Measurements from ENCODE around the gene SLC7A1.

SLC7A1 gene

DNA sequence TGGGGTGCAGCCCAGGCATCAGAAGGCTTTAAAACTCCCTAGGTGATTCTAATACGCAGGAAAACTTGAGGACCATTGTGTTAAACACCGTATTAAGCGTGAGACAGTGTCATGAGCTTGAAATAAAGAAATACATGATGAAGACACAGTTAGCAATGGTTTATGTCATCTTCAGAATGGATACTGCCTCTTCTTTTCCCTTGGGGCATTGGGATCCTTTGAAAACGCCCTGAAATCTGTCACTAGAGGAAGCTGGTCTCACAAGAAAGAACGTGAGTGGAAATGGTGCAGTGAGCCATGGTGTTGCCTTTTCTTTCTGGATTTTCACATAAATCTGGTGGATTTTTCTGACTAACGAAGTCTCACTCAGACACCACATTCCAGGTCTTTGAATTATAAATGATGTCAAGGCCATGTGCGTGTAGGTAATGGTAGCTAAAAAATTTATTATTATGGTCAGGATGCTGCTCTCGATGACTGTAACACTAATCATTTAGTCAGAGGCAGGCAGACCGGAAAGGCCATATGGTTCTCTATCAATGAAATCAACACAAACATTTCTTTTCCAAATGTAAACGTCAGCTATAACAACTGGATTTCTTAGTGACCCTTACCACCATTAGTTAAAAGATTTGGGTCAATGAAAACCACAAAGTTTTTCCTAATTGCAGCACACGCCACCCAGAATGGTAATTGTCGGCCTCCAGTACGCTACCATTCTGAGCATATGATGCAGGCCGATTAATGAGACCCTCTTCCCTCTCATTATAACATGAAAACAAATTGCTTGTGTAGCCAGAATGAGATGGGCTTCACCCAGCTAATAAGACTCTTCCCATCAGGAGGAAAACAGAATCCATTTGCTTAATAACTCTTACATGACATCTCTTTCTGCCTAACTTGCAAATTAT lies 105.6 kb downstream of the SLC7A1 start:
- no peak for DNase-seq
- H3K4me1 Mint-ChIP-seq (ENCODE audit: low read depth in 2 of 2) = no peaks in the 10 kb centered on the region

DNA sequence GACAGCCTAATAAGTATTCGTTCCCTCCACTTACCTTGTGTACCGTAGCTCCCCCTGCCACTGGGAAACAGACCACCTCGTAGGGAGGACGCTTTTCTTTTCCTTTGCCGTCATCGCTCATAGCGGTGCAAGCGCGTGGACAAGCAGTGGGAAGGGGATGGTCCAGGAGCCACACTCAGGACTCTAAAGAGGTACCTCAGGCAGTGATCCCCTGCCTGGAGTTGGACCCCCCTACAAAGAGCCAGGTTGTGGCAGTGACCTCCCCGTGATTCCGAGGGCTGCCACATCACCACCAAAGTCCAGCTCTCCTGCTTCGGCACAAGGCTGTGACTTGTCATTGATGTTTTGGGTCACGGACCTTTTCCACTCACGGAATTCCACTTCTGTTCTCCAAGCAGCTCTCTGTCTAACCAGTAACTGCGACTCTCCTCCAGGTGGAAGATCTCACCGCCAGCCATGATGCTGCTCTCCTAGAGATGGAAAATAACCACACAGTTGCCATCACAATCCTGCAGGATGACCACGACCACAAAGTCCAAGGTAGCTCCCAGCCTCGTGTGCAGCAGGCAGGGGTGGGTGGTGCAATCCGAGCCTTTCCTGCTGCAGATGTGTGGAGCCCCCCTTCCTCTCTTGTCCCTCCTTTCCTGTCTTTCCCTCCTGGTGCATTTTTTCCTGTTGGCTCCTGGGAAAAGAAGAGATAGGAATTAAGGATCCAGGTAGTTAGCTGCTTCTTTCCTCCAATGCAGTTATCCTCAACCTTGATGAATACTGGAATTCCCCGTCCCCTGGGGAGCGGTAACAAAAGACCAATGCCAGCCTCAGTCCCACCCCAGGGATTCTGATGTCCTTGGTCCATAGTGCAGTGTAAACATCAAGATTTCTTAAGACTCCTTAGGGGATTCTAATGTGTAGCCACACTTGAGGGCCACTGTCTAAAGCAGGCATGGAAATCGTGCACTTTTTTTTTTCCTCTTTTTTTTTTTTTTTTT lies 107.7 kb downstream of the SLC7A1 start:
- no peak for ATAC-seq (replicated peaks)
- H3K27ac Mint-ChIP-seq = no peak overlapping the region

More for the DNA sequence above, 105.6 kb downstream of the SLC7A1 start:
- no peak overlapping the region for H3K27ac Mint-ChIP-seq
- no peaks in the 10 kb centered on the region for H3K9me3 Mint-ChIP-seq
- H3K27me3 Mint-ChIP-seq = peaks cover 13 to 16% of the 10 kb centered on the region in 2 donors
- no peak for ATAC-seq (replicated peaks)
- H3K4me3 Mint-ChIP-seq = no peak overlapping the region
- no peaks in the 10 kb centered on the region for H3K36me3 Mint-ChIP-seq (ENCODE audit: insufficient read depth)

DNA sequence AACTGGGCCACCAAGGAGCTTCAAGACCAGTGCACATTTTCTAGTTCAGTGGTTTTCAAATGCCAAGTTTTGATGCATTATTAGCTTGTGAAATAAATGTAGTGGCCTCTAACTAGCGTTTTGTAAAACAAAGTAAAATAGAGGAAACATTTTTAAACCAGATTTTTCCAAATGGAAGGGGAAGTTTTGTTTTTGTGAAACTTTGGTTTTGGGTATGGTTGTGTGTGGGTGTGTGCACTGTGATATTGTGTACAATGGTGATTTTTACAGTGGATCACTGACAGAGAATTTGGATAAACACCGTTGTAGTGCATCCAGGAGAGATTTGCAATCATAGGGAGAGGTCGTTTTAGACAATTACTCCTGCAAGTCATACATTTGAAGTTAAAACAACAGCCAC lies 108.9 kb downstream of the SLC7A1 start:
- Mint-ChIP-seq H3K36me3 (ENCODE audit: insufficient read depth) (no peaks in the 10 kb centered on the region), H3K9me3 (no peaks in the 10 kb centered on the region), H3K27me3 (peaks cover 18 to 35% of the 10 kb centered on the region in 2 donors), H3K4me1 (ENCODE audit: low read depth in 2 of 2) (no peaks in the 10 kb centered on the region), H3K27ac (no peak overlapping the region), H3K4me3 (no peak overlapping the region)
- DNase-seq (no peak), ATAC-seq (replicated peaks) (no peak)

More for the DNA sequence above, 107.7 kb downstream of the SLC7A1 start:
- Mint-ChIP-seq H3K9me3 (no peaks in the 10 kb centered on the region), H3K36me3 (ENCODE audit: insufficient read depth) (no peaks in the 10 kb centered on the region), H3K4me3 (no peak overlapping the region), H3K27me3 (peaks cover 18 to 28% of the 10 kb centered on the region in 2 donors), H3K4me1 (ENCODE audit: low read depth in 2 of 2) (no peaks in the 10 kb centered on the region)
- DNase-seq = no peak

DNA sequence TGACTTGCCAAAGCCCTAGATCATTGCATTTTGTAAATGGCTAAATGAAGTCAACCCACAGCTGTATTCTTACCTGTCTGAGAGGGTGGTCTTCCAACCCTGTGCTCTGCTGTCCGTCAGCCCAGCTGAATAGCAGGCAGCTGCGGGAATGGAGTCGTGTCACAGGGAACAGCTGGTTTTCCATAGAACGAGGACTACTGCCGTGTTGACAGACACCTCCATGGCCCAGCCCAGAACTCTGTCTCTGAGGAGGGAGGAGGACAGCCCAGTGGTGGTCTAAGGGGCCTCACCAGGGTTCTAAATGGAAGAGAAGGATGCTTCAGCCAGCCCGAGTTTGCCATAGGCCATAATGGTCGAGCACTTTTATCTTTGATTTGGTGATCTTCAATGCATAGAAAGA lies 110.7 kb downstream of the SLC7A1 start:
- H3K27me3 Mint-ChIP-seq = peaks cover 26 to 52% of the 10 kb centered on the region in 2 donors
- no peak overlapping the region for H3K4me3 Mint-ChIP-seq
- DNase-seq (no peak), ATAC-seq (replicated peaks) (no peak)
- no peak overlapping the region for H3K27ac Mint-ChIP-seq
- no peaks in the 10 kb centered on the region for H3K4me1 Mint-ChIP-seq (ENCODE audit: low read depth in 2 of 2)
- H3K9me3 Mint-ChIP-seq = no peaks in the 10 kb centered on the region
- no peaks in the 10 kb centered on the region for H3K36me3 Mint-ChIP-seq (ENCODE audit: insufficient read depth)

DNA sequence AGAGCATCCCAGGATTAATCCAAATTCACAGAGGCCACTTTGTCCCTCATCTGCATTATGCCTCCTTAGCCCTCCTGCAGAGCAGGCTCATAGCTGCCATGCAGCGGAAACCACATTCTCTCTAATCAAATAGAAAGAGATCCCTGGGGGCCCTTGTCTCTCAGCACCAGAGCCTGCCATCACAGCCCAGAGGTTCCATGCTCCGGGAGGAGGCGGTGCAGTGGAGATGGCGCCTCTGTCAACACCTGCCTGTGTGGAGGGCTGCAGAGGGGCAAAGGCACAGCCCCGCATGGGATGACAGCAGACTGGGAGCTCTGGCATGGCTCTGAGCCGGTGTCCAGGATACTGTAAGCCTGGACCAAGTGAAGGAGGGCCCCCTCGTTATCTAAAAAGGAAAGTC lies 111.3 kb downstream of the SLC7A1 start:
- H3K36me3 Mint-ChIP-seq (ENCODE audit: insufficient read depth) = no peaks in the 10 kb centered on the region
- no peak overlapping the region for H3K27ac Mint-ChIP-seq
- DNase-seq (no peak), ATAC-seq (replicated peaks) (no peak)
- no peak overlapping the region for H3K4me3 Mint-ChIP-seq
- H3K27me3 Mint-ChIP-seq = peaks cover 27 to 58% of the 10 kb centered on the region in 2 donors
- no peaks in the 10 kb centered on the region for H3K9me3 Mint-ChIP-seq
- no peaks in the 10 kb centered on the region for H3K4me1 Mint-ChIP-seq (ENCODE audit: low read depth in 2 of 2)

DNA sequence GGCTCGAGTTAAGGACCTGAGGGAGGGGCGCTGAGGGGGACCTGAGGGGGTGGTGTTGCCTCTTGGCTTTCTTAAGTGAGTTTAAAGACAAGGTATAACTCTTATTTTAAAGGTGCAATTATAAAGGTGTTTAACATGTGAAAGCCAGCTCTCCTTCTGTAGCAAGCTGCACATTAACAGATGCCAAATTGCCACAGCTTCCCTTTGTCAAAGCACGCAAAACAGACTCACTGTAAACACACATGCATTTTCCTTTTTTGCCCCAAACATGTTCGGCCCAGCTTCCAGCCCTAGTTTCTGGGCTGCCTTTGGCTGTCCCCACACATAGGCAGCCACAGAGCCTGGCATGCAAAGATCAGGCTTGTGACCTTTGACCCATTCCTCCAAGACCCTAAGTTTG lies 111.9 kb downstream of the SLC7A1 start:
- Mint-ChIP-seq H3K27ac (no peak overlapping the region), H3K9me3 (no peaks in the 10 kb centered on the region), H3K36me3 (ENCODE audit: insufficient read depth) (no peaks in the 10 kb centered on the region), H3K4me1 (ENCODE audit: low read depth in 2 of 2) (no peaks in the 10 kb centered on the region), H3K4me3 (no peak overlapping the region), H3K27me3 (peaks cover 29 to 61% of the 10 kb centered on the region in 2 donors)
- DNase-seq (no peak), ATAC-seq (replicated peaks) (no peak)

DNA sequence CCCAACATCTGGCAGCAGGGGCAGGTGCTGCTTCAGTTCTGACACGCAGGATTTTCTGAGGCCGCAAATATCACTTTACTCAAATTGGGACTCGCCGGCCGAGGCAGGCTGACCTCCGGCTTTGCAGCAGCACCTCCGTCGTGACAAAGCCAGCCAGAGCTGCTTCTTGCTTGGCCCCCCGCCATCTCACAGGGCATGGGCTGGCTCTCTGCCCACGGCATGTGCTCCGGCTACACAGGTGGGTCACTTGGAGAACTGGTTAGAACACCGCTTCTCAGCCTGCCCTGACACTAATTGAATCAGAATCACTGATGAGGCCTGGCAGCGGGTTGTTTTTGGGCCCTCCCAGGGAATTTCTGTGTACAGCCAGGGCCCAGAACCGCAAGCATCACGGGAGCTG lies 112.3 kb downstream of the SLC7A1 start:
- ATAC-seq (replicated peaks) = no peak
- Mint-ChIP-seq H3K27me3 (peaks cover 29 to 61% of the 10 kb centered on the region in 2 donors), H3K9me3 (no peaks in the 10 kb centered on the region), H3K4me1 (ENCODE audit: low read depth in 2 of 2) (no peaks in the 10 kb centered on the region), H3K27ac (no peak overlapping the region), H3K4me3 (no peak overlapping the region), H3K36me3 (ENCODE audit: insufficient read depth) (no peaks in the 10 kb centered on the region)
- DNase-seq = no peak

DNA sequence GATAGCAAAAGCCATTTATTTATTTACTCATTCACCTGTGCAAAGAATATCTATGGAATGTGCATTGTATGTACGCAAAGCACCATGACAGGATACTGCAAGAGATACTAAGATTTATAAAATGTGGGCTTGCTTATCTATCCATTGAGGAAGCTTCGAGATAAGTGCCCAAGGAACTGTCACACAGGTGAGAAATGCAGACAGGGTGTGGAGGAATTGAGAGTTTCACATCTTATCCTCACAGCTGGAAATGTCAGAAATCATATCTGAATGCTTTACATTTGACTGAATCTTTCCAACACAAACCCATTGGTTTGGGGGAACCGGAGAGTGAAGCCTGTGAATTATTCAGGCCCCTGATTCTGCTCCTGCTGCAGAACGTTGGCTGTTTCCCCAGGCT lies 113.0 kb downstream of the SLC7A1 start:
- H3K36me3 Mint-ChIP-seq (ENCODE audit: insufficient read depth) = no peaks in the 10 kb centered on the region

DNA sequence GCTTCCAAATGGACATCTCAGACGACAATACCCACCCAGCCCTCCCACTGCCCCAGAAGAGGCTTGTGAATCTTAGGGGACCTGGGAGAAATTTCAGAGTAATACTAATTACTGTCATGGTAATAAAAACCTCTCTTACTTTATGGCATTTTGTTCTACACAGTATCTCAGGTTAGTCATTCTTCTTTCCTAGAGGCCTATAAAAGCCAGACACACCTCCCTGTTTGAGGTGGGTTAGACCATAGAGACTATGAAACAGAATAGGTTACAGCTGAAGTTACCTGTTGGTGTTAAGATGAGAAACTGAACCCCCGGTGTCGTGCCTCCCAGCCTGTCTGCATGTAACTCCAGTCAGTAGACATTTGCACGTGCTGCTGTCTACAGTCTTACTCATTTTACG lies 113.9 kb downstream of the SLC7A1 start:
- DNase-seq (no peak), ATAC-seq (replicated peaks) (no peak)
- Mint-ChIP-seq H3K27me3 (peaks cover 38 to 69% of the 10 kb centered on the region in 2 donors), H3K4me3 (no peak overlapping the region), H3K4me1 (ENCODE audit: low read depth in 2 of 2) (no peaks in the 10 kb centered on the region), H3K27ac (no peak overlapping the region), H3K36me3 (ENCODE audit: insufficient read depth) (no peaks in the 10 kb centered on the region), H3K9me3 (no peaks in the 10 kb centered on the region)

More for the DNA sequence above, 113.0 kb downstream of the SLC7A1 start:
- no peak for ATAC-seq (replicated peaks)
- no peak overlapping the region for H3K27ac Mint-ChIP-seq
- no peak overlapping the region for H3K4me3 Mint-ChIP-seq
- no peaks in the 10 kb centered on the region for H3K4me1 Mint-ChIP-seq (ENCODE audit: low read depth in 2 of 2)
- H3K27me3 Mint-ChIP-seq = peaks cover 29 to 61% of the 10 kb centered on the region in 2 donors
- DNase-seq = no peak
- no peaks in the 10 kb centered on the region for H3K9me3 Mint-ChIP-seq

DNA sequence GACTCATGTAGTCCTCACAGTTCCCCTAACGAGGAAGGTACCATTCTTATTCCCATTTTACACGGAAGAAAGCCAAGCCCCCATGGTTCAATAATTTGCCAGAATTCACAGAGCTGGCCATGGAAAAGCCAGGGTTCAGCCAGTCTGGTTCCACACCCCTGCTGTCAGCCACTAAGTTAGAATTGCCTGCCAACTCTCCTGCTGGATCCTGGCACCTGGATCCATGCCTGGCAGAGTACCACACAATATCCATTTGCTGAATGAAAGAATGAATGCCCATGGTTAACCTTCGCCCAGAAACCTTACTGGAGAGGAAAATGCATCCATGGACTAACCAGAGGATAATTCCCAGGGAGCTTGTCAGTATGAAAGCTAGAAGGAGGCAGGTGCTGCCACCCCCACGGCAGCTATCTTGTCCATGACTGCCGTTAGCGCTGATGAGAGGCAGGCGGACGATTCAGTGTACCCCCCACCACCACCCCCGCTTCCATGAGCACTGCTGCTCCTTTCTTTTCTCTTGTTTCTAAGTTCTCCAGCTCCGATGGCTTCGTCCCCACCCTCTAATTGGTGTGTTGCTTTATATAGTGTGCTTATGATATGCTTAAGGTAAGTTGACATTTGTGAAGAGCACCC lies 114.5 kb downstream of the SLC7A1 start:
- no peak overlapping the region for H3K27ac Mint-ChIP-seq
- H3K4me1 Mint-ChIP-seq (ENCODE audit: low read depth in 2 of 2) = no peaks in the 10 kb centered on the region
- DNase-seq = no peak
- H3K36me3 Mint-ChIP-seq (ENCODE audit: insufficient read depth) = no peaks in the 10 kb centered on the region
- H3K27me3 Mint-ChIP-seq = peaks cover 40 to 72% of the 10 kb centered on the region in 2 donors
- no peak overlapping the region for H3K4me3 Mint-ChIP-seq
- H3K9me3 Mint-ChIP-seq = no peaks in the 10 kb centered on the region
- no peak for ATAC-seq (replicated peaks)

DNA sequence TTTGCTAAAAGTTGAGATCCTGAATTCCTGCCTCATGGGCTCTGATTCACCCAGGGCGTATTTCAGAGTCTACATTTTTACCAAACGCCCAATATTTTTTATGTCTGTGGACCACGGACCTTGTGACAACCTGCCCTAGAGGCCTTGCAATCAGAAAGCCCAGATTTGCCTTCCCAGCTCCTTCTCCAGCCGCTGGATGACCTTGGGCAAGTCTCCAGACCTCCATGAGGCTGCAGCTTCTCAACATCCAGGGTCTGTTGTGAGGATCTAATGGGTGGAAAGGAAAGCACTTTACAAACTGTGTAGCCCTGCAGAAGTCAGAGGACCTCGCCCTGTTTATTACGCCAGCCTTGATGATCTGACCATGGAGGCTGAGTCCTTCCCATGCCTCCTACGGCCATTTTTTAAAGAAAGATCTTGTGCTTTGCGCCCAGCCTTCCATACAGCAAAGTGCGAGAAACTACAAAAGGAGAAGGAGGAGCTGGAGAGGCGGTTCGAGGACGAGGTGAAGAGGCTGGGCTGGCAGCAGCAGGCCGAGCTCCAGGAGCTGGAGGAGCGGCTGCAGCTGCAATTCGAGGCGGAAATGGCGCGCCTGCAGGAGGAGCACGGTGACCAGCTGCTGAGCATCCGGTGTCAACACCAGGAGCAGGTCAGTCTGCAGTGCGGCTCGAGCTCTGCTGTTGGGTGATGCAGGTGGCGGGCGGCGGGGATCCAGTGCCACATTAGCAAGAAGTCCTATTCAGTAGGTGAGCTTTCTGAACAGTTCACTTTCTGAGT lies 115.6 kb downstream of the SLC7A1 start:
- H3K27me3 Mint-ChIP-seq = peaks cover 40 to 72% of the 10 kb centered on the region in 2 donors
- H3K27ac Mint-ChIP-seq = no peak overlapping the region
- H3K4me3 Mint-ChIP-seq = no peak overlapping the region
- no peaks in the 10 kb centered on the region for H3K36me3 Mint-ChIP-seq (ENCODE audit: insufficient read depth)
- DNase-seq (no peak), ATAC-seq (replicated peaks) (no peak)
- H3K9me3 Mint-ChIP-seq = no peaks in the 10 kb centered on the region
- H3K4me1 Mint-ChIP-seq (ENCODE audit: low read depth in 2 of 2) = no peaks in the 10 kb centered on the region

DNA sequence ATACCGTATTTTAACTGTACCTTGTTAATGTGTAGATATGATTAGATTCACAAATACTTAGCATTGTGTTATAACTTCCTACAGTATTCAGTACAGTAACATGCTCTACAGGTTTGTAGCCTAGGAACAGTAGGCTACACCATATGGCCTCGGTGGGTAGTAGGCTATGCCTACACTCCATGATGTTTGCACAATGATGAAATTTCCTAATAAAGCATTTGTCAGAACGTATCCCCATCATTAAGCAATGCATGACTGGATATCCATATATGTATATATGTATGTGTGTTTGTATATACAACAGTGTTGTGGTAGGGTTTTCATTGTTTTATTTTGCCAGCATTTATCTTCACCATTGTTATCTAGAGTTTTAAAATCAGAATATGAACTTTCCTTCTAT lies 119.4 kb downstream of the SLC7A1 start:
- Mint-ChIP-seq H3K27ac (no peak overlapping the region), H3K27me3 (peaks cover 29 to 48% of the 10 kb centered on the region in 2 donors), H3K36me3 (ENCODE audit: insufficient read depth) (no peaks in the 10 kb centered on the region), H3K4me1 (ENCODE audit: low read depth in 2 of 2) (peaks cover 4 to 5% of the 10 kb centered on the region in 2 donors), H3K4me3 (no peak overlapping the region), H3K9me3 (no peaks in the 10 kb centered on the region)
- ATAC-seq (replicated peaks) (no peak), DNase-seq (no peak)
